Myocyte (in vitro differentiated cells): Measurements from ENCODE around the gene C1orf232. TPM values are rescaled to one million over a fixed set of nuclear protein-coding genes. Genes with fewer than 3 reads are reported as not detected.

Source experiments
- DNase-seq: peaks from one replicate; pipeline ENCODE4 v3.0.0-alpha.2; 2012; ENCODE audit warnings: low read depth
- total RNA-seq: library from RNA; depleted of rRNA; stranded (reverse); fragments of >200 nt; gene quantifications from 2 replicates; pipeline ENCODE4 v1.2.3, GENCODE V29; 2014

C1orf232 gene
- total RNA-seq, 1 donor from 2014 or later = not detected

DNA sequence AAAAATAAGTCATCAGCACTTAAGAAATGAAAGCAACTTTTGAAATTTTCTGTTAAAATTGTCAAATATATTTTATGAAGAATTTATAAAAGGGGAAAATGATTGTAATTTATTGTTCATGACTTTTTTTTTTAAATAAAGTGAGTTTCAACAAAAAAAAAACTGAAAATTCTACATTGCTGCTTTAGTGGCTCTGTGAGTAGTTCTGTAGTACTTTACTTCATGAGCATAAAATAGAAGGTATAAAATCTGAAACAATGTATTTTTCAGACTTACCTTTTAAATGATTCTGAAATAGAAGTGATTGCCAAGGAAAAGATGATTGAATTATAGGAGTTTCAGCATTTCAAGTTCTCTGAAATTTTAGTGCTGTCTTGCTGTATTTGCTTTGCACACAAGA is 43.4 kb downstream of the C1orf232 start:
- DNase-seq = no peak

DNA sequence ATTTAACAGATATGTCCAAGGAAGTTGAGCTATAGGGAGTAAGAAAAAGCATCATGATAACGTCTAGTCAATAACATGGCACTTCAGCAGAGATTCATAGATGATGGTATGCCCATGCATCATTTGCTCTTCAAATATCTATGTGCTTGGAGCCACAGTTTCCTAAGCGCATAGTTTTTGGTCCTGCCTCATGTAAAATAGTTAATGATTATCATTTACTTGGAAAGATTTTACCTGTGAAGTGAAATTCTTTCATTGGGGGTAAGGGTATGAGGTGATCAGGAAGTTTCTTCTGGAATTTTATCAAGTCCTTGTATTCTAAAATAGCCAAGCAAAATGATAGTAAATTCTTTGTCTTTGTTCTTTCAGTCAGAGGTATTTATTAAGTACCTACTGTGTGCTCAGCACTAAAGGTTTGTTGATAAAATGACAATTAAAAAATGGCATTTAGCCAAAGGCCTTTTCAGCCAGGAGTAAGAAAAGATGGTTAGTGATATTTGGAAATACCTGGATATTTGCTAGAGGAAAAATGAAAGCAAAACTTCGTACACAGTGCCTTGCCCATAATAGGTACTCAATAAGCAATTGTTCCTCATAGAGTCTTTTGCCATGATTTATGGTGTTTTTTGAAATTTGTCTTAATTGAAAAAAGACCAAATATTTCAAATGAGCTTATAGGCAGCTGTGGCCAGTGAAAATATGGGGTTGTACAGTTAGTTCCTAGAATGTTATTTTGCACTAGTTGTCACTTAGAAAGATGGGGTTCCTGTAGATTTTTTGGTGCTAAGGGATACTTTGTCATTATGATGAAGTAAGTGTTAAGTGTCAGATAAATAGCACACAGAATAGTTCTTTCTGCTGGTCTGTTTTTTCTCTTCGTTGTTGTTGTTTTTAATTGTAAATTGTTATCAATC is 44.1 kb downstream of the C1orf232 start:
- no peak for DNase-seq

- DNase-seq = no peak
Measured at GRCh38 chr1:26122988-26123973, 45.5 kb downstream of the C1orf232 start.

DNA sequence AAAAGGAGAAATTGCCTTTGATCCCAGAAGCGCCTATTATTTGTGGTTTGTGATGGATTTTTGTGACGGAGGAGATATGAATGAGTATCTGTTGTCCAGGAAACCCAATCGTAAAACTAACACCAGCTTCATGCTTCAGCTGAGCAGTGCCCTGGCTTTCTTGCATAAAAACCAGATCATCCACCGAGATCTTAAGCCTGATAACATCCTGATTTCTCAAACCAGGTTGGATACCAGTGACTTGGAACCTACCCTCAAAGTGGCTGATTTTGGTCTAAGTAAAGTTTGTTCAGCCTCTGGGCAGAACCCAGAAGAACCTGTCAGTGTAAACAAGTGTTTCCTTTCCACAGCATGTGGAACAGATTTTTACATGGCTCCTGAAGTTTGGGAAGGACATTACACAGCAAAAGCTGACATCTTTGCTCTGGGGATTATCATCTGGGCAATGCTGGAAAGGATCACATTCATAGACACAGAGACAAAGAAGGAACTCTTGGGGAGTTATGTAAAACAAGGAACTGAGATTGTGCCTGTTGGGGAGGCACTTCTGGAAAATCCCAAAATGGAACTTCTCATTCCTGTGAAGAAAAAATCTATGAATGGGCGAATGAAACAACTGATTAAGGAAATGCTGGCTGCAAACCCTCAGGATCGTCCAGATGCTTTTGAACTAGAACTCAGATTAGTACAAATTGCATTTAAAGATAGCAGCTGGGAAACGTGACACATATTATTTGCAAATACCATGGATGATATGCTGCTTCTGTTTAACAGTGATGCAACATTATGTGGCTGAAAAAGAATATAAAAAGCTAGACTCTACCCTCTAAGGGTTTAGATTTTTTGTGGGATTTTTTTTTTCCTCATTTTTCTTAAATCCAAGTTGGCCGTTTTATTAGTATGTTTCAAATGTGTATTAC is 46.6 kb downstream of the C1orf232 start:
- no peak for DNase-seq

- no peak for DNase-seq
Measured at GRCh38 chr1:26119892-26120608, 48.7 kb downstream of the C1orf232 start.

GRCh38 chr1:26114165-26114927 is 54.4 kb downstream of the C1orf232 start:
- DNase-seq = no peak

Other genes starting within 250 kb of the C1orf232 start
- gene PAFAH2, start 170.9 kb downstream of the C1orf232 start, total RNA-seq = 18.0 and 45.2 TPM in 2 replicates
- gene EXTL1, start 147.2 kb downstream of the C1orf232 start, total RNA-seq = 12.8 and 20.1 TPM in 2 replicates
- 0.10 and 0.21 TPM in 2 replicates for gene SLC30A2, start 122.8 kb downstream of the C1orf232 start, total RNA-seq
- gene TRIM63, start 101.3 kb downstream of the C1orf232 start, total RNA-seq = 18.6 and 26.2 TPM in 2 replicates
- gene PDIK1L, start 57.1 kb downstream of the C1orf232 start, total RNA-seq = 5.1 and 5.9 TPM in 2 replicates
- gene FAM110D, start 9.9 kb downstream of the C1orf232 start, total RNA-seq = not detected in 2 replicates
- gene ZNF593, start 945 bp upstream of the C1orf232 start, total RNA-seq = 25.6 and 27.8 TPM in 2 replicates
- gene ZNF593OS, start 2.9 kb upstream of the C1orf232 start, total RNA-seq = not detected in 2 replicates
- 0.36 and 0.62 TPM in 2 replicates for gene CNKSR1, start 8.5 kb upstream of the C1orf232 start, total RNA-seq
- gene CATSPER4, start 21.6 kb upstream of the C1orf232 start, total RNA-seq = not detected in 2 replicates
- 13.0 and 22.6 TPM in 2 replicates for gene CEP85, start 65.2 kb upstream of the C1orf232 start, total RNA-seq
- gene SH3BGRL3, start 111.1 kb upstream of the C1orf232 start, total RNA-seq = 49.0 and 51.4 TPM in 2 replicates
- gene UBXN11, start 137.7 kb upstream of the C1orf232 start, total RNA-seq = 4.2 and 4.5 TPM in 2 replicates
- gene CD52, start 149.0 kb upstream of the C1orf232 start, total RNA-seq = not detected in 2 replicates
- gene CRYBG2, start 185.2 kb upstream of the C1orf232 start, total RNA-seq = not detected in 2 replicates
- gene ZNF683, start 203.8 kb upstream of the C1orf232 start, total RNA-seq = not detected in 2 replicates
- gene LIN28A, start 241.9 kb upstream of the C1orf232 start, total RNA-seq = not detected in 2 replicates